Parathyroid adenoma (tissue), 2 donors: Measurements from ENCODE around the gene CLIC3.

ENCODE experiments used
- H2AFZ ChIP-seq: fragments of 300-600 bp; sonication (generic); one replicate; pipeline ENCODE4 v1.7.0; 2017; ENCODE audit warnings: antibody characterized with exemption, mild to moderate bottlenecking
- H3K27ac ChIP-seq: fragments of 300-600 bp; sonication (generic); one replicate; pipeline ENCODE4 v1.7.0; 2017
- H3K27me3 ChIP-seq: fragments of 300-600 bp; sonication (generic); one replicate; pipeline ENCODE4 v1.7.0; 2017; ENCODE audit warnings: low read length; ENCODE audit not compliant: control insufficient read depth, insufficient read depth
- H3K36me3 ChIP-seq: fragments of 300-600 bp; sonication (generic); one replicate; pipeline ENCODE4 v1.7.0; 2017; ENCODE audit warnings: low read length; ENCODE audit not compliant: control insufficient read depth, insufficient read depth
- H3K4me1 ChIP-seq: fragments of 300-600 bp; sonication (generic); one replicate; pipeline ENCODE4 v1.7.0; 2017; ENCODE audit warnings: control low read depth
- H3K4me2 ChIP-seq: fragments of 300-600 bp; sonication (generic); one replicate; pipeline ENCODE4 v1.7.0; 2017; ENCODE audit warnings: low read length
- H3K4me3 ChIP-seq: fragments of 300-600 bp; sonication (generic); one replicate; pipeline ENCODE4 v1.7.0; 2017; ENCODE audit warnings: low read depth, low read length
- H3K79me2 ChIP-seq: fragments of 300-600 bp; sonication (generic); one replicate; pipeline ENCODE4 v1.7.0; 2017; ENCODE audit warnings: control low read depth
- H3K9ac ChIP-seq: fragments of 300-600 bp; sonication (generic); one replicate; pipeline ENCODE4 v1.7.0; 2017; ENCODE audit warnings: mild to moderate bottlenecking
- H3K9me3 ChIP-seq: fragments of 300-600 bp; sonication (generic); one replicate; pipeline ENCODE4 v1.7.0; 2017; ENCODE audit warnings: low read length; ENCODE audit not compliant: control insufficient read depth
- TF ChIP-seq, protein P1 (sequence below): fragments of 300-600 bp; sonication (generic); IDR thresholded peaks from one replicate; pipeline ENCODE4 v1.7.0; 2017; ENCODE audit warnings: antibody characterized with exemption, mild to moderate bottlenecking
- donor health status: primary hyperparathyroidism.

CLIC3 gene

DNA sequence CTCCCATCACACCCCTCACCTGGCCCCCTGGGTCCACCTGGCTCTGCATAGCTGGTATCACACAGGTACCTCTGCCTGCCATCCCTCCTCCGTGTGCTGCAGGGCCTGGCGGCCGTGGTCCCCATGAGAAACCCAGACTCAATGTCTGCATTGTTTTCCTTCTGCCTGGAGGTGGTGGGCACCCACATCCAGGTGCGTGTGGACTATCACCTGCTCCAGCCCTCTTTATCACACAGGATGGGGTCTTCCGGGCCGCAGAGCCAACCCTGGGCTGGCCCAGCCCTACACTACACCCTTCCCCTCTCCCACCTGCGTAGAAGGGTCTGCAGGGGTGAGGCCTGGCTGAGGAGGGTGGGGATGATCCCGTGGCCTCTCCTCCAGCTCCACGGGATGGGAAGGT, 42.5 kb upstream of the CLIC3 start:
- Histone ChIP-seq H2AFZ (no peak overlapping the region), H3K4me3 (no peak overlapping the region), H3K9ac (no peak overlapping the region), H3K9me3 (no peaks in the 10 kb centered on the region), H3K4me1 (no peaks in the 10 kb centered on the region), H3K27ac (no peak overlapping the region), H3K27me3 (no peaks in the 10 kb centered on the region), H3K4me2 (no peak overlapping the region), H3K79me2 (no peaks in the 10 kb centered on the region), H3K36me3 (no peaks in the 10 kb centered on the region)
- TF ChIP-seq, protein P1, sequence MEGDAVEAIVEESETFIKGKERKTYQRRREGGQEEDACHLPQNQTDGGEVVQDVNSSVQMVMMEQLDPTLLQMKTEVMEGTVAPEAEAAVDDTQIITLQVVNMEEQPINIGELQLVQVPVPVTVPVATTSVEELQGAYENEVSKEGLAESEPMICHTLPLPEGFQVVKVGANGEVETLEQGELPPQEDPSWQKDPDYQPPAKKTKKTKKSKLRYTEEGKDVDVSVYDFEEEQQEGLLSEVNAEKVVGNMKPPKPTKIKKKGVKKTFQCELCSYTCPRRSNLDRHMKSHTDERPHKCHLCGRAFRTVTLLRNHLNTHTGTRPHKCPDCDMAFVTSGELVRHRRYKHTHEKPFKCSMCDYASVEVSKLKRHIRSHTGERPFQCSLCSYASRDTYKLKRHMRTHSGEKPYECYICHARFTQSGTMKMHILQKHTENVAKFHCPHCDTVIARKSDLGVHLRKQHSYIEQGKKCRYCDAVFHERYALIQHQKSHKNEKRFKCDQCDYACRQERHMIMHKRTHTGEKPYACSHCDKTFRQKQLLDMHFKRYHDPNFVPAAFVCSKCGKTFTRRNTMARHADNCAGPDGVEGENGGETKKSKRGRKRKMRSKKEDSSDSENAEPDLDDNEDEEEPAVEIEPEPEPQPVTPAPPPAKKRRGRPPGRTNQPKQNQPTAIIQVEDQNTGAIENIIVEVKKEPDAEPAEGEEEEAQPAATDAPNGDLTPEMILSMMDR, result no peak

GRCh38 chr9:137037483-137037882, 41.1 kb upstream of the CLIC3 start:
- no peak overlapping the region for H3K4me2 ChIP-seq
- H3K27ac ChIP-seq, result no peak overlapping the region
- H3K79me2 ChIP-seq, result no peaks in the 10 kb centered on the region
- H2AFZ ChIP-seq, result no peak overlapping the region
- H3K4me3 ChIP-seq, result no peak overlapping the region
- no peaks in the 10 kb centered on the region for H3K36me3 ChIP-seq
- no peak overlapping the region for H3K9ac ChIP-seq
- no peaks in the 10 kb centered on the region for H3K27me3 ChIP-seq
- no peaks in the 10 kb centered on the region for H3K4me1 ChIP-seq
- TF ChIP-seq, protein P1, result no peak
- H3K9me3 ChIP-seq, result no peaks in the 10 kb centered on the region

- no peaks in the 10 kb centered on the region for H3K4me1 ChIP-seq
- no peak overlapping the region for H3K9ac ChIP-seq
- no peak overlapping the region for H3K4me3 ChIP-seq
These were observed 40.7 kb upstream of the CLIC3 start for GRCh38 chr9:137037035-137037434.

DNA sequence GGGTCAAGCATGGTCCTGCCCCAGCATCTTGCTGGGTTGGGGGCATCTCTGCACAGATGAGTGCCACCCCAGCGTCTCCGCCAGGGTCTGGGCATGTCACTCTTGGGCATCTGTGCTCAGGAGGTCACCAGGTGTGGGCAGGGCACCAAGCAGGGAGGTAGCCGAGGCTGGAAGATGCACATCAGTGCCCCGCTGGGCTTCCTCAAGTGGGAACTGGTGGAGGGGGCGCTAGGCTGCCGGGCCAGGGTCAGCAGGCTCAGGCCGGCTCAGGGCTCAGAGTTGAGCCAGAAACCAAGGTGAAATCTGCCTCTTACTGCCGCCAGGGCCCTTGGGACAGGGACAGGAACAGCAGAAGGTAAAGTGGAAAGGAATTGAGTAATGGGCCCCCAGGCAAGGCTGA, 39.6 kb upstream of the CLIC3 start:
- Histone ChIP-seq H3K4me1 (no peaks in the 10 kb centered on the region), H3K4me2 (no peak overlapping the region), H3K27me3 (no peaks in the 10 kb centered on the region), H3K27ac (no peak overlapping the region), H3K4me3 (no peak overlapping the region), H3K9ac (no peak overlapping the region), H2AFZ (no peak overlapping the region), H3K36me3 (no peaks in the 10 kb centered on the region), H3K9me3 (no peaks in the 10 kb centered on the region), H3K79me2 (no peaks in the 10 kb centered on the region)
- TF ChIP-seq, protein P1, result no peak

More at GRCh38 chr9:137037035-137037434, 40.7 kb upstream of the CLIC3 start:
- no peaks in the 10 kb centered on the region for H3K9me3 ChIP-seq
- no peak overlapping the region for H3K27ac ChIP-seq
- H3K79me2 ChIP-seq, result no peaks in the 10 kb centered on the region
- H3K27me3 ChIP-seq, result no peaks in the 10 kb centered on the region
- H2AFZ ChIP-seq, result no peak overlapping the region
- H3K36me3 ChIP-seq, result no peaks in the 10 kb centered on the region
- no peak overlapping the region for H3K4me2 ChIP-seq
- TF ChIP-seq, protein P1, result no peak

- no peak overlapping the region for H2AFZ ChIP-seq
- no peaks in the 10 kb centered on the region for H3K9me3 ChIP-seq
- no peaks in the 10 kb centered on the region for H3K4me1 ChIP-seq
- no peak overlapping the region for H3K4me3 ChIP-seq
- no peak overlapping the region for H3K9ac ChIP-seq
- H3K27me3 ChIP-seq, result no peaks in the 10 kb centered on the region
- no peaks in the 10 kb centered on the region for H3K36me3 ChIP-seq
- H3K4me2 ChIP-seq, result no peak overlapping the region
- TF ChIP-seq, protein P1, result no peak
- no peaks in the 10 kb centered on the region for H3K79me2 ChIP-seq
- H3K27ac ChIP-seq, result no peak overlapping the region
These were observed 39.1 kb upstream of the CLIC3 start for GRCh38 chr9:137035507-137035834.
